Fibroblast of gingiva (primary cell): Measurements from ENCODE around the gene TBCA.

Experiments used
- DNase-seq: peaks from one replicate; pipeline ENCODE4 v3.0.0-alpha.2; 2011; ENCODE audit warnings: low read depth

Gene TBCA

DNA sequence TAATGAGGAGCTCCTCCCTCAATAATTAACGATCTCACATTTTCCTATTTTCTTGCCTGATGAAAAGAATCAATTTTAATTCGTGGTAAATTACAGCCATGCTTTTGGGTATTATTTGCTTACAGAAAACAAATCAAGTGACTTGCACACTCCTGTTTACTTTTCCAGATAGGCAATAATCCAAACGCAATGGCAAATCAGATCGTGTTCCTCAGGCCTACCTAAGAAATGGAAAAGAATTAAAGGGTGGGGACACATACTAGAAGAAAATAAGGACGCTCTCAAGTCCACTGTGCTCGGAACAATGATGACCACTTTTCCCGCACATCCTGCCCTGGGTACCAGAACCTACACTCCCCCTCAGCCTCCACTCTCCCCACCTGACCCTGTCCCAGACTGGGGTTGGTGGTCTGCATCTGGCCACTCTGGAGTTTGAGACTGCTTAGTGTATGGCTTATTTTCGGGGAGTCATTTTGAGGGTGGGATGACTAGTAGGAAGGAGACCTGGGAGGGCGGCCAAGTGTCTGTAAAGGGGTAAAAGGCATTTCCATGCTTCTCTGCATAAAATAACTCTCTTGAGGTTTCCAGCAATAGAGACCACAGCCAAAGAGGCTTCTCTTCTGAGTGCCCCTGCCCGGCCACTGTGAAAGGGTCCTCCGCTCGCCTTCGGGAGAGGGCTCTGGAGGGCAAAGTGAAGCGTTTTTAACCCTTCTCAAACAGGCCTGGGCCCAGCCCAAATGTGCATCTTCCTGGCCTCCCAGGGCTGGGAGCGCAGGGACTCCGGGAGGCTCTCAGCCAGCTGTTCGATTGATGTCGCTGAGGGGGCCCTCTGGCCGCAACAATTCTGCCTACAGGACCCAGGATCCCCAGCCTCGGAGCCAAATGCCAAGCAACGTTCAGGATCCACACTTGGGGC lies 133.1 kb downstream of the TBCA start:
- no peak for DNase-seq

DNA sequence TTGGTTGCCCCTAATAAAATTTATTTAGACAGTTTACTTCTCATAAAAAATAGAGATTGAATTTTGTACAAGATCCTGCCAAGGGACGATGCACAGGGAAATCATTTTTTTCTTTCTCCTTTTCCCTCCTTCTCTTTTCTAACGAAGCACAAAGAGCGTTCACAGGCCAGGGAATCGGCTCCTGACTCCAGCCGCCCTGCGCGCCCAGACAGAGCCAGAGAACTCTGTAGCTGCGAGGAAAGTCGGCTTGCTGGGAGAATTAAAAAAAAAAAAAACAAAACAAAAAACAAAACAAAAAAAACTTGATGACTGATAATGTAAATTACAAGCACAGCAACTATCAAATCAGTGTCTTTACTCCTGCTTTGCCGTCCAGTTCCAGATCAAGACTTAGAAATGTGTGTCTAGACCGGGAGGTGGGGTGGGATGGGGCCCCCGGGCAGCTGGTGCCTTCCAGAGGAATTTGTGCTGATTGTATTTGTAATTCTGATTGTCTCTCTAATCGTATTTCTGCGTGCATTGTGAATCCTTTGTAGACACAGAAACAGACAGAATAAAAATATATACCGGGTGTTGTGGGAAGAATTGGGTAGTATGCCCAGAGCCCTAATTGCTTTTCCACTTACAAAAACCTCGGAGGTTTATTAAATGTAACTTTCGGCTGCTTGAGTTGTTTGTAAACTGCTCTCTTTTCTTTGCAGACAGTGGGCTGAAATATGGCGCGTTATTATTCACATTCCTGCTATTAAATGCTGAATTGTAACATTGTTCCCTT lies 134.0 kb downstream of the TBCA start:
- DNase-seq: no peak

DNA sequence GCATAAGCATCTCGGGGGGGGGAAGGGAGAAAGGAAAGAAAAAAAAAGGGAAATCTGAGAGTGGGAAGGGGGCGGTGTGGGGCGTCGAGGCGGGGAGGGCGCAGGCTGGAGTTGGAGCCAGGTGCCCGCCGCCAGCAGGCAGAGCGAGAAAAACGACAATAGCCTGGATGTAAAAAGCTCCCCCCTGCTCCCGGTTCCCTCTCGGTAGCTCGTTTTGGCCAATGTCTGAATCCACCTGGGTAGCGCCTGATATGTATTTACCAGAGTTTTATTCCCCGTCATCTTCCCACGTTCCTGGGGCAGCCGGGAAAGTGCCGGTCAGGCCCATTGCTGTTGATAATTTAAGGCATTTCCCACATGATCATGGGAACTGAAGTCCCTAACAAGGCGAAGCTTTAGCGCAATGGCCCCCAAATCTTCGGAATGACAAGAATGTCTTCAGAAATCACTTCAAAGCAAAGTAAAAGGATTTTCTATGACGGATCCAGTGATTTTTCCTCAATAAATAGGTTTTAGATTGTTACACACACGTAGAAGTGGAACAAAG lies 134.7 kb downstream of the TBCA start:
- no peak for DNase-seq
